HG02678 (cell line): ENCODE results near the gene CHIT1.

Source experiments
- ATAC-seq: cut with Tn5 transposase; IDR thresholded peaks from one replicate; pipeline ENCODE4 v1.9.1; 2021; ENCODE audit warnings: mild to moderate bottlenecking, moderate library complexity; ENCODE audit not compliant: unreplicated experiment

Gene CHIT1

DNA sequence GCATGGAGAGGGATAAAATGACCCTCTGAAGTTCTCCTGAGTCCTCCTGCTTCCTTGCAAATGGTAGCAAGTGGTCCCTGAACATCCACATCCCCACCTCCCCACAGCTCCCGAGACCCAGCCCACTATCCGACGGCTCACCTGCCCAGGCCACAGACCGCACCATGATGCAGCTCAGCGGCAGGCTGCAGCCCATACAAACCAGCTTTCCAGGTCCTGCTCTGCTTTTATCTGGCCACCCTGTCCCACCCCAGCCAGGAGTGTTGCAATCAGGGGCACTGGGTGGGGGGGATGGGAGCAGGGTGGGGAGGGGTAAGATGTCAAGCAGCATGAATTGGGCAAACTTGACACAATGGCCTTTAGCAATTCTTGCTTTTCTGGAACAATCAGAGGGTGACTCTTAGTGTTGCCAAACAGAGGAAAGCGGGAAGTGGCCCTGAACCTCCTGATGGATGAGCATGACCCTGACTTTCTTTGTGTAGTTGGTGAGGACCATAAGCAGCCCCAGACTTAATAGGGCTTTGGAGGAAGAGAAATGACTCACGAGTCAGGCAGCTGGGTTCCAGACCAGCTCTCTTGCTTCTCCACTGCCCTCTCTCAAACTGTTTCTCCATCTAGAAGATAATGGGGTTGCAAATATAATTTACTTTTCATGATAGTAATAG, at the start of gene CHIT1:
Gene CHIT1, minus strand, starts transcription at position 203 of the 665 bp plus-strand sequence. Its CDS starts 37 bp downstream, at position 166.
- ATAC-seq = no peak

DNA sequence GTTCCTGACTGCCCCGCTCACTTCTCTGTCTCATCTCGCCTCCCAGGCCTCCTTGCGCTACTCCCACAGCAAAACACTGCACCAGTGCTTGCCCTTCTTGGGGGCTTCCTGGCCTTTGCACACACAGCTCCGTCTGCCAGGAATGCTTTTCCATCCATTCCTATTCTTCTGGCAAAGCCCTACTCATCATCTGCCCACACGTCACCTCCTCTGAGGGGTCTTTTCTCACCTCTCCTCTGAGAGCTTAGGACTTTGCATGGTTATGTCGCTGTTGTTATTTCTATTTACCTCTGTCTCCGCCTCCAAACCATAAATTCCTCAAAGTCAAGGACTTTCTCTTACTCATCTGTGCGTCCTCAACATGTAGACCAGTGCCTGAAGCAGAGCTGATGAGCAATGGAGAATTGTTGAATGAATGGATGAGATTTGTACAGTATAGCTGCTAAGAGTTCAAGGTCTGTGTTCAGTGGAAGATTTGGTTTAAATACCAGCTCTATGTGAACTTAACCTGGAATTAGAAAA, 49.5 kb upstream of the CHIT1 start:
- no peak for ATAC-seq

DNA sequence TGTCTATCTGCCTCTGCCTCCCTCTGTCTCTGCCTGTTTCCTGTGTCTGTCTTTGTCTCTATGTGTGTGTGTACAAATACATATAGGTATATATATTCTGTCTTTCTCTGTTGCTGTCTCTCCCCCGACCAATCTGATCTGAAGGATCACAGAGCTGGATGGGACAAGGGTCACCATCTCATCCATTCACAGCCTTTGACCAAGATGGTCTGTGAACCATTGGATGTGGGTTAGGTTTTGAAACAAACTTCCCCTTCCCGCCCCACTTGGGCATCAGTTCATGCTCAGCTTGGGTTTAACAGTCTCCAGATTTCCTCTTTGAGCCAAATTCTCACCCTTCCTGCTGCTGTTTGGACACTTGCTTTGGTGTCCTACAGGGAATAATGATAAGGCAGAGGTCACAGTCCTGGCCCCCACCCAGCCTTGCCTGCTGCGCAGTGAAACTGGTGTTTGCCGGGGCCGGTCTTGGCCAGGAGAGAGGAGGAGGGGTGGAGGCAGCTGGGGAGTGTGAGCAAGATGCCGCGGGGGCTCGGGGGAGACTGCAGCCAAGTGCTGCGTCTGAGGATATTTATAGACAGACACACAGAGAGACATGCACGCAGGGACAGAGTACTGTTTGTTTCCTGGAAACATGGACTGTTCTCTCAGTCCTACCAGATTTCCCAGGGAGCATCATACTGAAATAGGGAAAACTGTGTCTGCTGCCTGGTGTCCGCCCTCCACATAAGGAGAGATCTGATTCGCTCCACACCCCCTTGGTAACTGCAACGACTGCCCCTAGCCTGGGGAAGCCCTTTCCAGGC, 48.8 kb upstream of the CHIT1 start:
- ATAC-seq = no peak

DNA sequence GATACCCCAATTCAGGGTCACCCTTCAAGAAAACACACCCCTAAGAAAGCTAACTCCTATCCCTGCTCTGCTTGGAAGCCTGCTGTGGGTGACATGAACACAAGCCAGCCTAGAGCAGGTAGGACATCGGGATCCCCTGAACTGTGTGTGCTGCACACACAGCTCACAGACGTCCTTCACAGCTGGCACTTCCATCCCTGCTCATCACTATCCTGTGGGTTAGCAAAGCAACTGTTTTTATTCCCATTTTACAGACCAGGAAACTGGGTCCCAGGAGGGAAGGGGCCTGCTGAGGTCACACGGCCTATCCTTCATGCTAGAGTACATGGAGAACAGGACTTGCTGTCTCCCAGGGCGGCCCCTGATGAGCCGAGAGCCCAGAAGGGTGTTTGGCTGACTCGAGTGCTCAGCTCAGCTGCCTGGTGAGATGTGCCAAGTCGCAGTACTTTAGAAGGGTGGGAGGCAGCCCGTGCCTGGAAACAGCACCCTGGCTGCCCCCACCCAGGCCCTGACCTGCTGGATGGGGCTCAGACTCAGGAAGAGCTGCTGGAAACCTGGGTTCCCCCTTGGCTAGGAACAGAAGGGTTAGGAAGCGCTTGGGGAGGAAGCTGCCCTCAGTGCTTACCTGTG, 47.6 kb upstream of the CHIT1 start:
- ATAC-seq = no peak

DNA sequence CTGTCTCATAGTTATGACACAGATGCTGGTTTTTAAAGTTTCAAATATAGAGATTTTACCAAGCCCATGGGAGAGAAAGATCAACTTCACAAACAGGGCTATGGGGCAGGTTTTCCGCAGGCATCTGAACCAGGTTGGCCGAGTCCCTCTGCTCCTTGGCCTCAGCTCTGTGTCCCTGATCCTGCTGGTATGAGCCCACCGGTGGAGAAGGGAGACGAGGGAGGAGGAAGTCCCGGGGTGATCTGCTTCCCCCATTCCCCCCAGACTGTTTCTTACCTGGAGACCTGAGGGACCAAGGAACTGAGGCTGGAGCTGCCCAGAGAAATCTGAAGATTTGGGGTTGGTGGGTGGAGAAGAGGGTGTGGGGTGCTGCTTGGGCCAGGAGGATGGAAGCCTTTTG, 46.9 kb upstream of the CHIT1 start:
- ATAC-seq = no peak

DNA sequence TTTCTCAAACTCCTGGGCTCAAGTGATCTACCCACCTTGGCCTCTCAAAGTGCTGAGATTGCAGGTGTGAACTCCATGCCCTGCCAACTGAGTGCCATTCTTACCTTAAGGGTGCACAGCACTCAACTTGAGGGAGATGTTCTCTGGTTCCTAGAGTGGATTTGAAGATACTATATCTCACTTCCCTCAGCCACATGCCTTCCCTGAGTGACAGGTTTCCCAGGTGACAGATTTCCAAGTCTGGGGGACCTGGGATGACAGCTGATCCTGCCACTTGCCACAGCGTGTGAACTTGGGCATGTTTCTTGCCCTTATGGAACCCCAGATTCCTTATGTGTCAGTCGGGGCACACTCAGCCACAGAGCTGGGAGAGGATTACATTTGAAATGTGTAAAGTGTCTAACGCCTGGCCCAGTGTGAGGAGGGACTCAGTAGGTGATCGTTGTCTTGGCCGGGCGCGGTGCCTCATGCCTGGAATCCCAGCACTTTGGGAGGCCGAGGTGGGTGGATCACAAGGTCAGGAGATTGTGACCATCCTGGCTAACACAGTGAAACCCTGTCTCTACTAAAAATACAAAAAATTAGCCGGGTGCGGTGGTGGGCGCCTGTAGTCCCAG, 46.3 kb upstream of the CHIT1 start:
- ATAC-seq = no peak

DNA sequence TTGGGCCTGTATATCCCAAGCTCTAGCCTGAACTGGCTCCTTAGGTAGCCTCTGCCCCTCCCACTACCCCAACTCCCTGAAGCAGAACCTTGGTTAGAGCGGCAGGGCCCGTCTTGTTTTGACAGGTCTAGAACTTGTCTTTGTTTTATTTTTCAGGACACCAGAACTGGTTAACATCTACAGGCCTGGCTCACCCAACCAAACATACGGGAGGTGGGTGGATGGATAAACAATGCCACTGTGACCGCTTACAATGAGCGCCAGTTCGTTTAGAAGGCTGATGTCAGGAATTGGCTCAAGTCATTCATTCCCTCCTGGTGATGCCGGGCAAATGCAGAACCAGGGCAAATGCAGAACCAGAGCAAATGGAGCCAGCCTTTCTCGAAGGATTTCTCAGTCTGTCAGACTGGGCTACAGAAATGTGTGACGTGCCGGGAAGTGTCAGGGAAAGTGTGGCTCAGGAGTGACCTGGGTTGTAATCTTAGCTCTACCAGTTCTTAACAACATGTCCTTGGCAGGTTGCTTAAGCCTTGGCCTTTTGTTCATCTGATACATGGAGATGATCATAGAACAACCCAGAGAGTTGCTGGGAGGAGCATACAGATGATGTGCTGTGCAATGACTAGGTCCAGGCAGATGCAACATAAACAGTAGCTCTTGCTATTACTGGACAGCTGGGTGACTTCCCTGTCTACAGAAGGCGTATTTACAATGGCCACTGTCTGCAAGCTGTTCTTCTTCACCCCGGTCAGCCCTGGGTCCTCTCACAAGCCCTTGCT, 45.3 kb upstream of the CHIT1 start:
- ATAC-seq = no peak

DNA sequence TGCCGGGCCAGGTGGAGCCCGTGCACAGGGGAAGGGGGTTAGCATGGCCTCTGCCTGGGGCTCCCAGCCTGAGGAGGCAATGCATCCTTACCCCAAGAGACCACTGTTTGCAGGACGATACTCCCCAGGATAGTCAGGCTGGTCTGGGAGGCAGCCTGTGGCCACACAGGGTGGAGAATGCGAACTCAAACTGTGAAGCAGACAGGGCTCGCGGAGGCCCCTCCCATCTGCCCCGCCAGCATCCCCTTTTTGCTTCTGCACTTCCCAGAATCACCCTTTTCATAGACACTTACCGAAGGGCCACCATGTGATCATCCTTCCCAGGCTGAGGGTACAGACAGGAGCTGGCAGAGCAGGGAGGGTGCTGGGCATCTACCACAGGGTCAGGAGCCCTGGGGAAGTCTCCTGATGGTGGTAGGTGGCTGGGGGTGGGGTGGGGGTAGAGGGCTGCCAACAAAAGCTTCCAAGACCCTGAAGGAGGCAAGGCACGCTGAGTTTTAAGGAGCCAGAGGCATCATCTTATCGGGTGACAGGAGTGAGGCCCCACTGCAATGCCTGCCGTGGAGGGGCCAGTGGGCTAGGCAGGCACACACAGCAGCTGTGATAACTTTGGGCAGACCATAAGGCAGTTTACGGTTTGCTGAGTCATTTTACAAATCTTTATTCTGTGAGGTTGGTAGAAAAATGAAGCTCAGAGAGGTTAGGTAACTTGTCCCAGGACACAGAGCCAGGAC, 44.6 kb upstream of the CHIT1 start:
- no peak for ATAC-seq

DNA sequence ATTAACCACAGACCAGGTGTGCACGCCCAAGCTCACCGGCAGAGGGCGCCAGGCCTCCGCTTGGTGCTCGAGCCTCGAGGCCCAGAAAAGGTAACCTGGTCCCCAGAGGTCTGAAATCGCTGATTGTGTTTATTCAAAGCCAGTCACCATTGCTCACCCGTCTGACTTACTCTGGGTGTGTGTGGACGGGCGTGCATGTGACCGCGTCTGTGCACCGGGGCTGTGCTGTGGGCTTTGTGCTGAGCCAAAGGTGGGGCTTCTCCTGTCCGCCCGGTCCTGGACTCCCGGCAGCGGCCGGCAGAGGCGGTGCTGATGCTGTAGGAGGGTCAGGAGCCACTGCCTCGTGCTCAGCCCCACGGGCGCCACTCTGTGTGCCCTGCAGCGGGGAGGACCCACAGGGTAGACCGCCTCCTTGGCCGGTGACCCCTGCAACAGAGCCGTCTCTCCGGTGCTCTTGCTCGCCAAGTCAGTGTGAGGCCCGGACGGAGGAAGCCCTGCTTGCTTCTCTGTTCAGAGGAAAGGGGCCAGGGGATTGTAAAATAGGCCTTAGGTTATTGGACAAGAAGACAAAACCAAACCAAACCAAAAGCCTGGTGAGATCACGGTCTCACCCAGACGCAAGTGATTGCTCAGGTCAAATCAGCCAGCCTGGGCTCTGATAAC, 43.9 kb upstream of the CHIT1 start:
- ATAC-seq = peak; percentile 59

DNA sequence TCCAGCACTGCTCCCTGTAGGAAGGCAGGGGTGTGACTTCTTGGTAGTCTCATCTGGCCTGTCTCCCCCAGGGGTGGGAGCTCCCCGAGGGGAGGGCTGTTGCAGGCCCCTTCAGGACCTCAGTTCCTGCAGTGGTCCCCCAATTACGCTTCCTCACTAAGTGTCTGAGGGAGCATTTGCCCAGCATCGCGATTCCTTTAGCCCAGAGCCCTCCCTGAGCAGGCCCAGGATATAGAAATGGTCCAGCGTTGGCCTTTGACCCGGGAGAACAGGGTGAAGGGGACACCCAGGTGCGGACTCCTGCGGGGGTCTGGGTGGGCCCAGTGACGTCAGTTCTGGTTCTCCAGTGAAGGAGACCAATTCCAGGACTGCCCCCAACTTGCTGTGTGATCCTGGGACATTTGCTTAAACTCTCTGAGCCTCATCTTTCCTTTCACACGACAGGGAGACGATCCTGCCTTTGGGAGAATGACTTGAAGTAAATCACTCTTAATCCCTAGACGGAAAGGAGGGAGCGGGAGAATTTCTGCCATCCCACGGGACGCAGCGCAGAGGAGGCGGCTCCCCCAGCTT, 43.2 kb upstream of the CHIT1 start:
- no peak for ATAC-seq

DNA sequence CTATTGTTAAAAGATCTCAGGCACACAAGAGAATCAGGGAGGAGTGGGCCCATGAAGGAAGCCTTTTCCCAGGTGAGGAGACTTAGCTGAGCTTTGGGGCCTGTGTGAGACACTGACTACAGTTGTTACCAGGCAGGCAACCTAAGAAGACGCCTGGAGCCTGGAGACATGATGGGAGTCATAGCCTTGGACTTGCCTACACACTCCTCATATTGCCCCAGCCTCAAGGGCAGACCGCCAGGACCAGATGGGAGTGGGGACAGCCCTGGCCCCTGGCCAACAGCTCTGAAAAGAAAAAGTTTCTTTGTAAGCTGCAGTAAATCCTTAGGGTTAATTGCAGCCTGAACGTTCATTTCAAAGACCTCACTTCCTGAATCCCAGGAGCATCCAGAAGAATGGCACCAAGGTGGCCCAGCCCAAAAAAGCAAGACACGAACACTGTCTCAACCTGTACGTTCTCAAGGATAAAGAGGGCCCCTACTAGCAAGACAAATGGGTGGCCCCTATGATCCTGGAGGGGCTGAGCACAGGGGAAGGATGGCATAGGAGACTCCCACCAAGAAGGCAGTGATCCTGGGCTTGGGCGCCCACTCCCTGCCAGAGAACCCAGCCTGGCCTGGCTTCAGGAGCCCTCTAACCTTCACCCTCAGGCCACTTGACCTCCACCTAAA, 42.6 kb upstream of the CHIT1 start:
- ATAC-seq = no peak

DNA sequence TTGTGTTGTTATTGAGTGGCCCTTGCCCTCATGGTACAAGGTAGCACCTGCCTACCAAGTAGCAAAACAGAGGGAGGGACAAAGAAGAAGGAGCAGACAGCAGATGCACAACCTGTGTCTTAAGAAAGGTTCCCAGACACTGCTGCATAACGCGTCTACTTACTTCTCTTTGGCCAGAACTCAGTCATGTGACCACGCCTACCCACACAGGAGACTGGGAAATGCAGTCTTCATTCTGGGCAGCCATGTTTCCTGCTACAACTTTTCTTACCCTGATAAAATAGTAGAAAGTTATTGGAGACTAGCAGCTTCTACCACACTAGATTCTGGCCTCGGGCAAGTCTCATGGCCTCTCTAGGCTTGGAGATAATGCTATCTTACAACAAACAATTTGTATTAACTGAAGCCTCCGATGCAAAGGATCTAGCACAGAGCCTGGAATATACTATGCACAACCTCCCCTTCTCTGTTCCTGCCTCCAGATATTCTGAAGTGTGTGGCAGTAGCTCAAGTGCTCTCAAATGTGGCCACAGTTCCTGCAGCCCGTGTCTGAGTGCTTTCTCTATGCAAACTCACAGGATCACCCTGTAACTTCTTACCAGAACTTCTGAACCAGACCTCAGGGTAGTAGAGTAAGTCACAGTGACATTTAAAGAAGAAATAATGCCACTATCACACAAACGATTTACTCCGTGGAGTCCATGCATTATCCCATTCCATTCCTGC, 41.7 kb upstream of the CHIT1 start:
- peak; percentile 38 for ATAC-seq

DNA sequence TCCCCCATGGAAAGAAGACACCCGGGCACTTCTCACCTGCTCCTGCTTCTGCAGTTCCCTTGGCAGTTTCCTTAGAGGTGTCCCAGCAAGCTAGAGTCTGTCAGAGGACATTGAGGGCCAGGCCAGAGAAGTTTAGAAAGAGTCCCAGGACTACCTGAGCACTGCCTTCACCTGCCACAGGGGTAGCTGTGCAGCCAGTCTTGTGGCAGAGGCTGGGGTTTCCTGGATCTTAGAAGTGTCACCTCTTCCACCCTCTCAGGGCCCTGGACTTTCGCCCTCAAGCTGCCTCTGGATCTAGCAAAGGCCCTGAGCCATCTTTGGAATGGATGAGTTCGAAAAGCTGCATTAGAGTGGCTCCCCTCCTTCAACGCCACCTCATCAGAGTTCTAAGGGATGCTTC, 41.0 kb upstream of the CHIT1 start:
- no peak for ATAC-seq

DNA sequence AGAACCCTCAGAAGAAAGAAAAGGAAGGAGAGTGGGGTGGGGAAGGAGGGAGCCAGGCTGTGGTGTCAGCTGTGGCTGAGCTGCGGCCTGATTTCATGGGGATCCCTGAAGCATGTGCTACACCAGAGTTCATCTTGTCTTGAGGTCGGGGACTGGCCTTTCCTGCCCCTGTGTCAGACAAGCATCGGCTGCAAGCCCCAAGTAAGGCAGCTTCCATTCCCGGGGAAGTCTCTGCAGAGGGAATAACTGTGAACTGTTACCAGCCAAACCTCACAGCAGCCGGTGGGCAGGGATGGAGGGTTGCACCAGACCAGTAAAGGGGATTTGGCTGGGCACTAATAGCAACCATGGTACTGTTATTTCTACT, 40.2 kb upstream of the CHIT1 start:
- no peak for ATAC-seq

DNA sequence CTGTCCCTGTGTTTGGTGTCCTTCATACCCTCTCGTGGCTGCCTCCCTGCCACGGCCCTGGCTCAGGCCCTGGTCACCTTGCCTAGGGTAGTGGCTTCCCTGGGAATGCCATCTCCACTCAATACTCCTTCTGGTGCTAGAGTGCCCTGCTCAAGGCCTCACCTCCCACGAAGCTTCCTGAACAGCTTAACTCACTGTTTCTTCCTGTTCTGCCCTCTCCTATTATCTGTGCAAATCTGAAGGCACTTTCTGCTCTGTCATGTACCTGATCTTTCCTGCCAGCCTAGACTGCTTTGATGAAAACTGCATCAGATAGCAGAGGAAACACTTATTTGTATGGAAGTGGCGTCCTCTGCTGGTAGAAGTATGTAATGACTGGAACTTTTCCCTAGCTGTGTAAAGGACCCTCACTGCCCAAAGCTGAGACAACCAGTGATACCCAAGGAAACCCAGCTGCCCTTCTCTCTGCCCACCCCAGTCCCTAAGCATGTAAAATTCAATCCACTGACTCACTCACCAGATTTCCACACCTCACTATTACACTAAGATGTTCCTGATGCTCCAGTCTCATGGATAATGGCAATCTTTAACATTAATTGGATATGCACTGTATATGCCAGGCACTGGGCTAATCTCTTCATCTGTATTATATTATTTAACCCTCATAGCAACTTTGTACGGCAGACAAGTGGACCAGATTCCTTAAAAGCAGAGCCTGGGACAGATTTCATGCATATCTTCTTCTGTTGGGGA, 39.6 kb upstream of the CHIT1 start:
- ATAC-seq = no peak

DNA sequence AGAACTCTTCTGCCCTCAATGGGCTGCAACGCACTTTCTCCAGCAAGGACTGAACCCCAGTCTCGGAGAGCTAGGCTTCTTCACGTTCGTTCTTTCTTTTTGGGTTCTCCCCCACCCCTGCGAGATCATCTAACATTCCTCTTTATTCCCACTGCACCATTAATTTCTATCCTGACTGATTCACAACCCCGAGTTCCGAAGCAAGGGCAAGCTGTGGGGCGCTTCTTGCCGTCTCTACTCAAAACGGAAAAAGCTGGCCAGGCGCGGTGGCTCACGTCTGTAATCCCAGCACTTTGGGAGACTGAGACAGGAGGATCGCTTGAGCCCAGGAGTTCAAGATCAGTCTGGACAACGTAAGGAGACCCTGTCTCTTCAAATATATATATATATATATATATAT, 38.4 kb upstream of the CHIT1 start:
- ATAC-seq = no peak

DNA sequence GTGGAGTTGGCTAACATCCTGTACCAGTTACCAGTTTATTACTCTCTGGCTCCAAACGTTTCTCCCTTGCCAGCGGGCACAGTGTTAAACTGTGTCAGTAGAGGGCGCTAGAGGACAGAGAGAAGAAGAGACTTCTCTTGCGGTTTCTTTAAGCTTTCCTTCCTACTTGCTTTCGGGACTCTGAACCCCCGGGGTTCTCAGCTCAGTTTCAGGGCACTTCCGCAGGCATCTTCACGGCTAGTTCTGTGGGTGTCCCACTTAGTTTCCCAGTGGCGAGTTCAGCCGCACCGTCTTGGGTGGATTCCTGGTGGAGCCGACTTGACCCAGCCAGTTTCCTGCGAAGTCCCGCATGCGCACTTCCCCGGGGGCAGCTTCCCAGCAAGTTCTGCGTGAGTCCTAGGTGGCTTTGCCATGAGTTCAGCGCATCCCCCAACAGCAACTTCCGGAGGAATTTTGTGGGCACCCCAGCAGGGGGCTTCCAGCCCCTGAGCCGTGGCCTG, 37.9 kb upstream of the CHIT1 start:
- peak; percentile 60 for ATAC-seq
